Skeletal muscle tissue (tissue), 4 donors: ENCODE data around the gene LNP1. TPM values are rescaled to one million over a fixed set of nuclear protein-coding genes. Genes with fewer than 3 reads are reported as not detected.
A peak's percentile ranks its signal among the peaks of the same experiment; 100 is the strongest.

ENCODE experiments used
- H3K27ac ChIP-seq: one replicate; pipeline ENCODE4 v1.7.0; 2013; ENCODE audit warnings: mild to moderate bottlenecking, low read depth, low read length, inconsistent platforms
- H3K27me3 ChIP-seq, 3 donors: one replicate each; pipeline ENCODE4 v1.7.0; 2013; ENCODE audit warnings: low read length in 3 of 3; ENCODE audit not compliant: control insufficient read depth in 3 of 3, insufficient read depth in 3 of 3
- H3K36me3 ChIP-seq, 3 donors: one replicate each; pipeline ENCODE4 v1.7.0; 2013; ENCODE audit warnings: low read length in 3 of 3; ENCODE audit not compliant: control insufficient read depth in 3 of 3, insufficient read depth in 3 of 3
- H3K4me1 ChIP-seq, 3 donors: one replicate each; pipeline ENCODE4 v1.7.0; 2013; ENCODE audit warnings: low read length in 3 of 3, mild to moderate bottlenecking in 3 of 3; ENCODE audit not compliant: control insufficient read depth in 3 of 3, insufficient read depth in 3 of 3
- H3K4me3 ChIP-seq, 3 donors: one replicate each; pipeline ENCODE4 v1.7.0; 2013; ENCODE audit warnings: low read length in 3 of 3
- H3K9ac ChIP-seq, 3 donors: one replicate each; pipeline ENCODE4 v1.7.0; 2013; ENCODE audit warnings: low read length in 3 of 3, mild to moderate bottlenecking in 3 of 3, moderate library complexity in 2 of 3, low read depth in 1 of 3
- H3K9me3 ChIP-seq, 3 donors: one replicate each; pipeline ENCODE4 v1.7.0; 2013; ENCODE audit warnings: low read length in 3 of 3; ENCODE audit not compliant: control insufficient read depth in 3 of 3
- total RNA-seq: library from RNA; depleted of rRNA; stranded (reverse); fragments of >200 nt; gene quantifications from one replicate; pipeline ENCODE4 v1.2.3, GENCODE V29; 2014
- donor health status: Osteomylitis.

LNP1 gene
- total RNA-seq, 1 donor from 2014 or later, result 7.3 TPM

- H3K4me3 ChIP-seq, result peak within 1 kb of the TSS; percentile 74 to 84 (median 75)
- H3K9me3 ChIP-seq, result no peaks in the 10 kb centered on the region
- H3K36me3 ChIP-seq, result no peaks in the 10 kb centered on the region
- no peaks in the 10 kb centered on the region for H3K27me3 ChIP-seq
- H3K27ac ChIP-seq, result peak within 1 kb of the TSS; percentile 41
- peak within 1 kb of the TSS; percentile 63 to 79 (median 73) for H3K9ac ChIP-seq
- H3K4me1 ChIP-seq, result peaks cover 0 to 6% (median 0%) of the 10 kb centered on the region in 3 donors
Observed at GRCh38 chr3:100492059-100493006, 91.0 kb downstream of the LNP1 start, which contains the start of gene TMEM45A. Gene TMEM45A (plus strand): TSS chr3:100492619. CDS start chr3:100555212, 62,593 bp downstream.

DNA sequence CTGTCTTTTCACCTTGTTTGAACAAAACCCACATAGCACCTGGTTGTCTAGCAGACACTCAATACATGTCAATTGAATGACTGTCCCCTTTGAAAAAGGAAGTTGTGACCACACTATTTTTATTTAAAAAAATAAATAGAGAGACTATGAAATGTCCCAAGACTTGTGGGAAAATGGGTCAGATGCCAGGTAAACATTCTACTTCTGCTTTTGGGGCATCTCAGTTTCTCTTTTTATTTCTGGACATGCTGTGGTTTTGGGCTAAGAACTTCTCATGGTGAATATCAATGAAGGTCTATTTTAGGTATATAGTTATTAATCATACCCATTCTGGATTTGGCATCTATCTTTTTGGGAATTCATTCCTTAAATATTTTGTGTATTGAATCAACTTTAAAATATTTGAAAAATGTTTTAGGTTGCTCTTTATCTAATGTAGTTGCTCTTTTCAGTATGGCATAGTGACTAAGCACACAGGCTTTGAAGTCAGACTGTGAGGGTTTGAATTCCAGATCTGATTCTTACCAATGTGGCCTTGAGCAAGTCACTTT is 95.4 kb downstream of the LNP1 start:
- Histone ChIP-seq H3K4me1 (peaks cover 0 to 5% (median 0%) of the 10 kb centered on the region in 3 donors), H3K27me3 (no peaks in the 10 kb centered on the region), H3K4me3 (no peak overlapping the region), H3K9ac (no peak overlapping the region), H3K36me3 (no peaks in the 10 kb centered on the region), H3K27ac (no peak overlapping the region), H3K9me3 (no peaks in the 10 kb centered on the region)

DNA sequence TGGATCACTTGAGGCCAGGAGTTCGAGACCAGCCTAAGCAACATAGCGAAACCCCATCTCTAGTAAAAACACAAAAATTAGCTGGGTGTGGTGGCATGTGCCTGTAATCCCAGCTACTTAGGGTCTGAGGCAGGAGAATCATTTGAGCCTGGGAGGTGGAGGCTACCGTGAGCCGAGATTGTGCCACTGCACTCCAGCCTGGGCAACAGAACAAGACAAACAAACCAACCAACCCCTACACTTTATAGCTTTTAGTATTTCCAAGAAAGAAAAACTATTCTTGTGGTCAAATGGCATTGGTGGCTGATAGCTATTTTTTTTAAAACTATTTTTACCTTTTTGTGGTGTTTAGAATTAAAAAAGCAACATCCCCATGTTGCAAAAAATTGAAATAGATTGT is 98.3 kb downstream of the LNP1 start:
- Histone ChIP-seq H3K4me3 (no peak overlapping the region), H3K27me3 (no peaks in the 10 kb centered on the region), H3K36me3 (no peaks in the 10 kb centered on the region), H3K9me3 (no peaks in the 10 kb centered on the region), H3K27ac (no peak overlapping the region), H3K9ac (no peak overlapping the region), H3K4me1 (no peaks in the 10 kb centered on the region)

GRCh38 chr3:100500320-100500880 is 99.1 kb downstream of the LNP1 start:
- H3K9ac ChIP-seq, result no peak overlapping the region
- H3K4me3 ChIP-seq, result no peak overlapping the region
- H3K27ac ChIP-seq, result no peak overlapping the region
- H3K9me3 ChIP-seq, result no peaks in the 10 kb centered on the region
- H3K27me3 ChIP-seq, result no peaks in the 10 kb centered on the region
- H3K4me1 ChIP-seq, result no peaks in the 10 kb centered on the region
- H3K36me3 ChIP-seq, result no peaks in the 10 kb centered on the region

DNA sequence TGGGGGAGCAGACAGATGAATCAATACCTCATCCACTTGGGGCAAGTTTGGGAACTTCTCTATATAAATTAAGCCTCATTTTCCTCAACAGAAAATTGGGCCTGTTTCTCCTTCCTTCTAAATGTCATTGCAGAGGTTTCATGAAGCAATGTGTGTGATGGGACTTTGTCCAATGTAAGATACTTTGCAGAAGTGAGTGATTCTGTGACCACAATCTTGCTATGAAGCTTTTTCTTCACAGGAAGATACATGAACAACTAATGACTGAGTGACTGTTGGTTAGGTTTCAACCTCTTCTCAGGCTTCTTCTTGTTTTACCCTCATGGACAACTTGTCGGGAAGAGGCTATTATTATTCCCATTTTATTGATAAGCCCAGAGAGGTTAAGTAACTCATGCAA is 102.1 kb downstream of the LNP1 start:
- no peaks in the 10 kb centered on the region for H3K27me3 ChIP-seq
- no peak overlapping the region for H3K27ac ChIP-seq
- no peaks in the 10 kb centered on the region for H3K4me1 ChIP-seq
- no peak overlapping the region for H3K9ac ChIP-seq
- H3K9me3 ChIP-seq, result no peaks in the 10 kb centered on the region
- H3K4me3 ChIP-seq, result no peak overlapping the region
- H3K36me3 ChIP-seq, result no peaks in the 10 kb centered on the region

Other genes with a start within 250 kb of the LNP1 start
- 45.9 TPM for gene TBC1D23, start 140.5 kb upstream of the LNP1 start, total RNA-seq
- gene NIT2, start 66.8 kb upstream of the LNP1 start, total RNA-seq, result 11.0 TPM
- gene TOMM70, start 450 bp upstream of the LNP1 start, total RNA-seq, result 59.0 TPM
- 15.7 TPM for gene TMEM45A, start 91.1 kb downstream of the LNP1 start, total RNA-seq
- not detected for gene ADGRG7, start 208.1 kb downstream of the LNP1 start, total RNA-seq